Measurements from ENCODE around the gene RINT1. TPM values are rescaled to one million over a fixed set of nuclear protein-coding genes. Genes with fewer than 3 reads are reported as not detected.

RINT1 gene
- total RNA-seq, 6 donors from 2014 or later: 9.4 to 24.3 (median 15.2) TPM

GRCh38 chr7:105587909-105588635 is 56.1 kb downstream of the RINT1 start:
- H3K27me3 ChIP-seq: no peaks in the 10 kb centered on the region
- 79 to 80% methylated on average over 9 to 12 of the region's 12 CpGs for WGBS, 2 donors
- H3K4me1 ChIP-seq: peaks cover 0 to 4% (median 0%) of the 10 kb centered on the region in 4 donors
- H3K4me3 ChIP-seq: no peak overlapping the region
- H3K9me3 ChIP-seq: peaks cover 0 to 4% (median 0%) of the 10 kb centered on the region in 4 donors
- no peak overlapping the region for H3K27ac ChIP-seq
- no peaks in the 10 kb centered on the region for H3K36me3 ChIP-seq
- DNase-seq: no peak
- TF ChIP-seq POLR2AphosphoS5 (IDR thresholded peaks at IDR 0.05) (no peak), POLR2A (IDR thresholded peaks at IDR 0.05) (no peak), EP300 (IDR thresholded peaks at IDR 0.05) (no peak), CTCF (IDR thresholded peaks at IDR 0.05) (no peak)
- no peak for ATAC-seq (ENCODE audit: low FRiP score in 2 of 2)

- ATAC-seq (ENCODE audit: low FRiP score in 2 of 2): peak; percentile 65 to 82
- no peaks in the 10 kb centered on the region for H3K36me3 ChIP-seq
- no peak for TF ChIP-seq POLR2AphosphoS5 (IDR thresholded peaks at IDR 0.05)
- TF ChIP-seq POLR2A (IDR thresholded peaks at IDR 0.05): no peak
- TF ChIP-seq EP300 (IDR thresholded peaks at IDR 0.05): no peak
- TF ChIP-seq CTCF (IDR thresholded peaks at IDR 0.05): peak; percentile 16 to 52 (median 36)
- peaks cover 0 to 4% (median 0%) of the 10 kb centered on the region in 4 donors for H3K4me1 ChIP-seq
- H3K27me3 ChIP-seq: no peaks in the 10 kb centered on the region
- 27 to 41% methylated on average over 6 of the region's 6 CpGs for WGBS, 2 donors
- peak in 1 of 2 donors; percentile 34 for DNase-seq
- H3K9me3 ChIP-seq: peaks cover 0 to under 1% (median 0%) of the 10 kb centered on the region in 4 donors
- H3K27ac ChIP-seq: no peak overlapping the region
- no peak overlapping the region for H3K4me3 ChIP-seq
Measured at GRCh38 chr7:105589356-105590077, 57.5 kb downstream of the RINT1 start.

GRCh38 chr7:105590793-105591192 is 58.8 kb downstream of the RINT1 start:
- H3K27ac ChIP-seq: no peak overlapping the region
- no peak overlapping the region for H3K4me3 ChIP-seq
- ATAC-seq (ENCODE audit: low FRiP score in 2 of 2) (no peak), DNase-seq (no peak)
- WGBS, 2 donors: 83 to 89% methylated on average over 5 of the region's 5 CpGs
- TF ChIP-seq EP300 (IDR thresholded peaks at IDR 0.05): no peak
- TF ChIP-seq CTCF (IDR thresholded peaks at IDR 0.05): no peak
- no peak for TF ChIP-seq POLR2A (IDR thresholded peaks at IDR 0.05)
- no peak for TF ChIP-seq POLR2AphosphoS5 (IDR thresholded peaks at IDR 0.05)
- peaks cover 0 to 4% (median 0%) of the 10 kb centered on the region in 4 donors for H3K4me1 ChIP-seq
- no peaks in the 10 kb centered on the region for H3K27me3 ChIP-seq
- H3K9me3 ChIP-seq: no peaks in the 10 kb centered on the region
- no peaks in the 10 kb centered on the region for H3K36me3 ChIP-seq

- no peak for DNase-seq
- no peak overlapping the region for H3K27ac ChIP-seq
- no peaks in the 10 kb centered on the region for H3K36me3 ChIP-seq
- H3K4me1 ChIP-seq: peaks cover 0 to 4% (median 0%) of the 10 kb centered on the region in 4 donors
- 63 to 69% methylated on average over 2 of the region's 2 CpGs for WGBS, 2 donors
- TF ChIP-seq POLR2A (IDR thresholded peaks at IDR 0.05) (no peak), EP300 (IDR thresholded peaks at IDR 0.05) (no peak), CTCF (IDR thresholded peaks at IDR 0.05) (no peak), POLR2AphosphoS5 (IDR thresholded peaks at IDR 0.05) (no peak)
- no peaks in the 10 kb centered on the region for H3K27me3 ChIP-seq
- no peak for ATAC-seq (ENCODE audit: low FRiP score in 2 of 2)
- no peak overlapping the region for H3K4me3 ChIP-seq
- H3K9me3 ChIP-seq: no peaks in the 10 kb centered on the region
Measured at GRCh38 chr7:105591522-105591921, 59.5 kb downstream of the RINT1 start.

All from upper lobe of left lung (tissue), 6 donors.